Nephron (organoid): ENCODE results near the gene RAB42.

Experiments
- H3K27ac Mint-ChIP-seq, 3 experiments: 2 replicates each; pipeline ENCODE4 v1.8.0; 2020; ENCODE audit warnings: mixed read lengths in 3 of 3, mild to moderate bottlenecking in 2 of 3, moderate library complexity in 1 of 3
- H3K27me3 Mint-ChIP-seq: 2 replicates; pipeline ENCODE4 v1.8.0; 2021; ENCODE audit warnings: low read depth, mild to moderate bottlenecking, moderate library complexity, mixed read lengths
- H3K36me3 Mint-ChIP-seq: 2 replicates; pipeline ENCODE4 v1.8.0; 2020; ENCODE audit warnings: low read depth, mixed read lengths
- H3K4me1 Mint-ChIP-seq: 2 replicates; pipeline ENCODE4 v1.8.0; 2020; ENCODE audit warnings: mixed read lengths
- H3K4me3 Mint-ChIP-seq, 3 experiments: 2 replicates each; pipeline ENCODE4 v1.8.0; 2020; ENCODE audit warnings: mild to moderate bottlenecking in 3 of 3, mixed read lengths in 3 of 3, moderate library complexity in 2 of 3
- H3K9me3 Mint-ChIP-seq: 2 replicates; pipeline ENCODE4 v1.8.0; 2020; ENCODE audit warnings: mixed read lengths
- CTCF ChIP-seq, 3 experiments: fragments of 200-600 bp; sonication (generic); IDR thresholded peaks; one replicate each; pipeline ENCODE4 v1.5.0; 2021; ENCODE audit warnings: antibody characterized with exemption in 3 of 3; ENCODE audit not compliant: unreplicated experiment in 3 of 3

RAB42 gene

GRCh38 chr1:28591708-28592320 is at the start of gene RAB42:
TSS of gene RAB42 (plus strand) at chr1:28592265. CDS start at chr1:28592512, 247 bp downstream.
- peak within 1 kb of the TSS; percentile 85 to 89 (median 87) for H3K4me3 Mint-ChIP-seq
- no peaks in the 10 kb centered on the region for H3K9me3 Mint-ChIP-seq
- H3K4me1 Mint-ChIP-seq, result peaks cover 16% of the 10 kb centered on the region
- TF ChIP-seq CTCF (IDR thresholded peaks at IDR 0.05; ENCODE audit: unreplicated experiment in 3 of 3), result no peak
- peak within 1 kb of the TSS in 2 of 3 experiments; percentile 44 to 66 for H3K27ac Mint-ChIP-seq
- H3K27me3 Mint-ChIP-seq, result peaks cover 6% of the 10 kb centered on the region
- no peaks in the 10 kb centered on the region for H3K36me3 Mint-ChIP-seq

- no peak for TF ChIP-seq CTCF (IDR thresholded peaks at IDR 0.05; ENCODE audit: unreplicated experiment in 3 of 3)
- no peak overlapping the region for H3K4me3 Mint-ChIP-seq
- H3K27ac Mint-ChIP-seq, result no peak overlapping the region
- H3K9me3 Mint-ChIP-seq, result no peaks in the 10 kb centered on the region
- no peaks in the 10 kb centered on the region for H3K36me3 Mint-ChIP-seq
- H3K4me1 Mint-ChIP-seq, result no peaks in the 10 kb centered on the region
- no peaks in the 10 kb centered on the region for H3K27me3 Mint-ChIP-seq
These were observed 46.8 kb upstream of the RAB42 start for GRCh38 chr1:28545246-28545628.

GRCh38 chr1:28548318-28548717 is 43.7 kb upstream of the RAB42 start:
- H3K9me3 Mint-ChIP-seq, result no peaks in the 10 kb centered on the region
- peaks cover 5% of the 10 kb centered on the region for H3K27me3 Mint-ChIP-seq
- no peak overlapping the region for H3K4me3 Mint-ChIP-seq
- H3K36me3 Mint-ChIP-seq, result no peaks in the 10 kb centered on the region
- TF ChIP-seq CTCF (IDR thresholded peaks at IDR 0.05; ENCODE audit: unreplicated experiment in 3 of 3), result no peak
- peaks cover 7% of the 10 kb centered on the region for H3K4me1 Mint-ChIP-seq
- H3K27ac Mint-ChIP-seq, result no peak overlapping the region

- H3K4me1 Mint-ChIP-seq, result peaks cover 7% of the 10 kb centered on the region
- TF ChIP-seq CTCF (IDR thresholded peaks at IDR 0.05; ENCODE audit: unreplicated experiment in 3 of 3), result no peak
- H3K4me3 Mint-ChIP-seq, result peak overlapping the region in 1 of 3 experiments; percentile 51
- H3K9me3 Mint-ChIP-seq, result no peaks in the 10 kb centered on the region
- H3K27me3 Mint-ChIP-seq, result peaks cover 5% of the 10 kb centered on the region
- peaks cover 11% of the 10 kb centered on the region for H3K36me3 Mint-ChIP-seq
- H3K27ac Mint-ChIP-seq, result no peak overlapping the region
These were observed 40.7 kb upstream of the RAB42 start for GRCh38 chr1:28551381-28551780.

GRCh38 chr1:28552758-28553663 is 39.1 kb upstream of the RAB42 start, which contains the start of gene TRNAU1AP:
TSS of gene TRNAU1AP (plus strand) at chr1:28553085. CDS start at chr1:28553111, 26 bp downstream.
- H3K36me3 Mint-ChIP-seq, result peaks cover 18% of the 10 kb centered on the region
- H3K27me3 Mint-ChIP-seq, result peaks cover 5% of the 10 kb centered on the region
- peak within 1 kb of the TSS; percentile 91 to 97 (median 91) for H3K27ac Mint-ChIP-seq
- no peak for TF ChIP-seq CTCF (IDR thresholded peaks at IDR 0.05; ENCODE audit: unreplicated experiment in 3 of 3)
- H3K4me1 Mint-ChIP-seq, result peaks cover 7% of the 10 kb centered on the region
- H3K9me3 Mint-ChIP-seq, result no peaks in the 10 kb centered on the region
- H3K4me3 Mint-ChIP-seq, result peak within 1 kb of the TSS; percentile 96 to 100 (median 99)
